ENCODE measurements around the gene SNN.

DNA sequence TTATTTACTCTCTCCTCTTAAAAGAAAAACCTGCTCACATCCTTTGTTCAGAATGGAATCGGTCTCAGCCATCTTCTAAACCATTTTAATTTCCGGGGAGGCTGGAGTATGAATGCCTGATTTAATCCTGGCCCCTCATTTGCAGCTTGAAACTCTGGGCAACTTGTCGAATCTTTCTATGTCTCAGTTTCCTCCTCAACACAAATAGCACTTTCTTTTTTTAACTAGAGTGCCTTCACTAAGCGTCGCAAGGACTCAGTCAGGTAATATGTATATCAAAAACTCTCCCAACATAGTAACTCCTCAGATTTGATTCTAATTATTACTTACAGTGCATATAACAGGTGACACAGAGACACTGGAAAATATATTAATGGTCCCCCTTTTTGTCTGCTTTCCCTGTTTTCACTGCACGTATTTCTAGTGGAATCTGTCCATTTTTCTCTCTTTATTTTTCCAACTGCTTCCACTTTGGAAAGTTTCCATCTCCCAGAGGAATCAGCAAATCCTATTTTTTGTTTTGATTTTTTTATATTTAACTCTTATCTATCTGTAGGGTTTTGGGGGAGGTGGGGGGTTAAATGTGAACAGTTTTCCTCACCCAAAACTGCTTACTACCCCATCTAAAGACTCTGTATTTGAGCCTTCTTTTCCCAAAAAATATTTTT lies 18.6 kb downstream of the SNN start:
- TF ChIP-seq, protein P1, sequence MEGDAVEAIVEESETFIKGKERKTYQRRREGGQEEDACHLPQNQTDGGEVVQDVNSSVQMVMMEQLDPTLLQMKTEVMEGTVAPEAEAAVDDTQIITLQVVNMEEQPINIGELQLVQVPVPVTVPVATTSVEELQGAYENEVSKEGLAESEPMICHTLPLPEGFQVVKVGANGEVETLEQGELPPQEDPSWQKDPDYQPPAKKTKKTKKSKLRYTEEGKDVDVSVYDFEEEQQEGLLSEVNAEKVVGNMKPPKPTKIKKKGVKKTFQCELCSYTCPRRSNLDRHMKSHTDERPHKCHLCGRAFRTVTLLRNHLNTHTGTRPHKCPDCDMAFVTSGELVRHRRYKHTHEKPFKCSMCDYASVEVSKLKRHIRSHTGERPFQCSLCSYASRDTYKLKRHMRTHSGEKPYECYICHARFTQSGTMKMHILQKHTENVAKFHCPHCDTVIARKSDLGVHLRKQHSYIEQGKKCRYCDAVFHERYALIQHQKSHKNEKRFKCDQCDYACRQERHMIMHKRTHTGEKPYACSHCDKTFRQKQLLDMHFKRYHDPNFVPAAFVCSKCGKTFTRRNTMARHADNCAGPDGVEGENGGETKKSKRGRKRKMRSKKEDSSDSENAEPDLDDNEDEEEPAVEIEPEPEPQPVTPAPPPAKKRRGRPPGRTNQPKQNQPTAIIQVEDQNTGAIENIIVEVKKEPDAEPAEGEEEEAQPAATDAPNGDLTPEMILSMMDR (IDR thresholded peaks at IDR 0.05): no peak
- TF ChIP-seq POLR2A (IDR thresholded peaks at IDR 0.05) (no peak), EP300 (IDR thresholded peaks at IDR 0.05) (no peak)

All from ovary (tissue), 3 donors.